GM21528 (cell line): ENCODE measurements around the gene LRRFIP2.
"Not testable (repeated sequence)": the region's sequence is repeated elsewhere in the genome, so short reads cannot be mapped to it uniquely, and the experiment has no call there.

Experiments
- ATAC-seq: cut with Tn5 transposase; IDR thresholded peaks from one replicate; pipeline ENCODE4 v1.9.1; 2021; ENCODE audit warnings: mild to moderate bottlenecking, moderate library complexity; ENCODE audit not compliant: unreplicated experiment, low FRiP score

LRRFIP2 gene

DNA sequence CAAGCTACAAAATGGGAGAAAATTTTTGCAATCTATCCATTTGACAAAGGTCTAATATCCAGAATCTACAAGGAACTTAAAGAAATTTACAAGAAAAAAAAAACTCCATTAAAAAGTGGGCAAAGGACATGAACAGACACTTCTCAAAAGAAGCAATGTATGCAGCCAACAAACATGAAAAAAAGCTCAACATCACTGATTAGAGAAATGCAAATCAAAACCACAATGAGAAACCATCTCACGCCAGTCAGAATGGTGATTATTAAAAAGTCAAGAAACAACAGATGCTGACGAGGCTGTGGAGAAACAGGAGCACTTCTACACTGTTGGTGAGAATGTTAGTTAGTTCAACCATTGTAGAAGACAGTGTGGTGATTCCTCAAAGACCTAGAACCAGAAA is 27.5 kb downstream of the LRRFIP2 start:
- not testable (repeated sequence) for ATAC-seq

DNA sequence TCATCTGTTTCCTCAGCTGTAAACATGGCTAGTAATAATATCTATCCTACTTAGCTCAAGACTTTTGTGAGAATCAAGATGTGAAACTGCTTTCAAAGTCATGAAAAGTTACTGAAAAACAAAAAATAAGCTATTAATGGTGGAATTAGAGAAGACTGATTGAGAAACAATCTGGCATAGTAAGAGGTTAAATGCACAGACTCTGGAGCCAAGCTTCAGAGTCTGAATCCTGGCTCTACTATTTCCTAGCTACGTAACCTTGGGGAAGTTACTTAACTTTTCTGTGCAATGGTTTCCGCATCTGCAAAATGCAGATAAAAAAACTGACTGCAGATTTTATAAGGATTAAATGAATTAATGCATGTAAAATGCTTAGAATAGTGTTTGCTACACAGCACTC is 28.8 kb downstream of the LRRFIP2 start:
- no peak for ATAC-seq

DNA sequence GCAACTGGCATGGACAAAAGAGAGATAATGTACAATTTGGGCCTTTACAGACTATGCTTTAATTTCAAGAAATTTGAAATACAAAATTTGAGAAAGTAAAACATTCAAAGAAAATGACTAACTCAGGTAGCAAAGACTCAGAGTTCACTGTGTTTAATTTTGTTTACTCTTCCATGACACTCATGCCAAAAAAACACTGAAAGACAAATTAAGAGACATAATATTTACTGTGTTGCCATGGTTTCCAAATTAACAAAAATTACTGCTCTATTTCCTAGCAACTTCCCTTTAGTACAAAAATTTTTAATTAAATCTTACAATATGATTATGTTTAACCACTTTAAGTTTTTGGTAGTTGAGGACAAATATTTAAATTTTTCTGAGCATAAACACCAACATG is 29.6 kb downstream of the LRRFIP2 start:
- no peak for ATAC-seq

DNA sequence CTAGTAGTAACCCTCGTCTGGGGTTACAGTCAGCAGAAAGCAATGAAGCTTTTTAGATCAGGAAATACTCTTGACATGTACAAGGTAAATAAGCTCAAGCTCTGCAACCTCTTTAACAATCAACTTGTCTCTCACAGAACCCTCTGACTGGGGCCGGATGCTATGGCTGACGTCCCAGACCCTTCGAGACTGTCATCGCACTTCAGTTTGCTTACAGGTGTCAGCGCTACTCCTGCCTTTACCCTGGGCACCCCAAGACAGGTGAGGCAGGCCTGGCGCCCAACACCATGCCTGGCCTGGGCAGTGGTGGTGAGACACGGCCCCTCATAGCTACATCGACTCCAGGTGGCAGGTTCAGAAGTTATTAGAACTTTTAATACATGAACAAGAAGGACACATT is 30.6 kb downstream of the LRRFIP2 start:
- no peak for ATAC-seq

DNA sequence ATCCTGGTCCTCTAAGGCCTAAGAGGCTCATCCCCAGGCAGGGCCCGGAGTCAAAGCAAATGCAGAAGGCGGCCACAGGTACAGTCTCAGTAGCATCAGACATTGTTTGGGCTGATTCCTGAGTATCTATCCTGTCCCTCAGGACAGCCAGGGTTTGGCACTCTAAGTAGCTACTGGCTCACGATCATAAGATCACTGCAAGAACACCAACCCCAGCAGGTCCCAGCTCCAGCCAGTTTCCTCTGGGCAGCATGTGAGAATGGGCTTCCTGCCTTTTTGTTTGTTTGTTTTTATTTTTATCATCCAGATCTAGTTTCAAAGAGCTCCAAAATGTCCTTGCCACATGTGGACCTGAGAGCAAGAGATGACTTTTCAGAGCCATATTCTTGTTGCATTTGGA is 32.7 kb downstream of the LRRFIP2 start:
- no peak for ATAC-seq

DNA sequence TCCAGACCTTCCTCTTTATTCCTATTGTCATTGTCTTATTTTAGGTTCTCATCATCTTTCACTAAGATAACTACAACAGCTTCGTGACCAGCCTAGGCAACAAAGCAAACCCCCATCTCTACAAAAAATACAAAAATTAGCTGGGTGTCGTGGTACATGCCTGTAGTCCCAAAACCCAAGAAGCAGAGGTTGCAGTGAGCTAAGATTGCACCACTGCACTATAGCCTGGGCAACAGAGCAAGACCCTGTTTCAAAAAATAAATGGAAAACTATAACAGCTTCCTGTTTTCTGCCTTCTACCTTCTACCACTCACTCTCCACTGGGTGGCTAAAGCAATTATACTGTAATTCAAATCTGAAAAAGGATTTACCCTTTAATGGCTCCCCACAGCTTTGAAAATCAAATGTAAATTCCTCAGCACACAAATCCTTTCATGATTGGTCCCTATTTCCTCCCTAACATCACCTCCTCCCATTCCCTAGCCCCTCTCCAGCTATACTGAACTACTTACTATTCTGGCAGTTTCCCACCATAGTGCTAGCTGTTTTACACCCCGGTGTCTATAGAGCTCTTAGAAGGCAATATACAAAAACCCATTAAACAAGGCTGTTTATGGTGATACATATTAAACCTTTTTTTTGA is 33.4 kb downstream of the LRRFIP2 start:
- ATAC-seq, result no peak

DNA sequence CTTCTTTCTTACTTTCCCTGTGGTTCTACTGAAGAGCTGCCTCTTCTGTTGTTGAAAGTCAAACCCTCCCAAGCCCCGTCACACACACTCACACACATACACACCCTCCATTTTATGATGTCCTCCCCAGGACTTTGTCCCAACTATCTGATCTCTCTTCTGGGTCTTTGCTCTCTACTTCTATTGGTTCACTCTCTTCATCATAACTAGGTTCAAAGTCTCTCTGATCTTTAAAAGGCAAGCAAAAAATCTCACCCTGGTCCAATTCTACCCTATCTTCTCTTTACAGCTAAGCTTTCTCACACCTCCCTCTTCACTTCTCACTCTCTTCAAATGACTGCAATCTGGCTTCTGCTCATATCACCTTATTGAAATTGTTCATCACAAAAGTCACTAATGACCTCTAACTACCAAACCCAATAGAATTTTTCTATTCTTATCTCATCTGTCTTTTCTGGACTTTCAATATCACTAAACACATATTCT is 34.8 kb downstream of the LRRFIP2 start:
- no peak for ATAC-seq

DNA sequence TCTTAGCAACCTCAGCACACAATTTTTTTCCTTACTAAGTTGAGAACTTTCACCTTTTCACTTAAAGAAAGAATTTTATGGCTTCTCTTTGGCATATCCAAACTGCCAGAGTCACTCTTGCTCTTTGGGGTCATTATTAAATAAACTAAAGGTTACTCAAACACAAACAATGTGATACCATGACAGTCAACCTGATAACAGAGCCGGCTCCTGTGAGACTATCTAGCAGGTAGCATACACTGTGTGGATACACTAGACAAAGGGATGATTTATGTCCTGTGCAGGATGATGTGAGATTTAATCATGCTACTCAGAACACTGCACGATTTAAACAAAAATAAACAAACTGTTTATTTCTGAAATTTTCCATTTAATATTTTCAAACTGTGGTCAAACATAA is 35.6 kb downstream of the LRRFIP2 start:
- ATAC-seq, result no peak

DNA sequence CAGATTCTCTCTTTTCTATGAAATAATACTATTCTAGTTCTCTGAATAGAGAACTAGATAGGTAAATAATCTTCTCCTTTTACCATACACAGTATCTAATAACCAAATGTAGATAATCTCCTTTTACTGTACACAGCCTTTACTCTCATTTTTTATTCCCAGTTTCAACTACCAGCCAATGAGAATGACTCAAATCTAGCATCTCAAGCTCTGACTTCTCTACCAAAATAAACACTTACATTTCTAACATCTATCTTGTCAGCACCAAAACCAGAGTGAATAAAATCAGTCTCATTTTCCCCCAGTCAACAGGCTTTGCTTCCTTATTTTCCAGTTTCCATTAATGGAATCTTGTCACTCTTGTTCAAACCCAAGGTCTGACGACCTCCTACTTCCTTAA is 36.9 kb downstream of the LRRFIP2 start:
- no peak for ATAC-seq

DNA sequence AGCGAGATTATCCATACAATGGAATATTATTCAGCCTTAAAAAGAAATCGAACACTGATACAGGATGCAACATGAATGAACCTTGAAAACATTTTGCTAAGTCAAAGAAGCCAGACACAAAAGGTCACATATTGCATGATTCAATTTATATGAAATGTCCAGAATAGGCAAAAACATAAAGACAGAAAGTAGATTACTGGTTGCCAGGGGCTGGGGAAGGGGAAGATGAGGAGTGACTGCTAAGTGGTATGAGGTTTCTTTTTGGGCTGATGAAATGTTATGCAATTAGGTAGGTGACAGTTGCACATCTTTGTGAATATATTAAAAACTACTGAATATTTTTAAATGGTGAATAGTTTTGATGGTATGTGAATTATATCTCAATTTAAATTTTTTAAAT is 38.3 kb downstream of the LRRFIP2 start:
- ATAC-seq, result no peak

DNA sequence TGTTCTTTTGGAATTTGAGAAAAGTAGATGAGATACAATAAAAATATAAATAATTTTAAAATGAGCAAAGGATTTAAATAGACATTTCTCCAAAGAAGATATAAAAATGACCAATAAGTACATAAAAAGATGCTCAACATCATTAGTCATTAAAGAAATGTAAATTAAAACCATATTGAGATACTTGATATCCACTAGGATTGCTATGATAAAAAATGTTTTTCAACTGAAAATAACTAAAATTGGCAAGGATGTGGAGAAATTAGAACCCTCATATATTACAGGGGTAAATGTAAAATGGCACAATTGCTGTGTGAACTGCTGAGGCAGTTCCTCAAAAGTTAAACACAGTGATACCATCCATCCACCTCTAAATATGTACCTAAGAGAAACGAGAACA is 38.8 kb downstream of the LRRFIP2 start:
- ATAC-seq, result no peak

DNA sequence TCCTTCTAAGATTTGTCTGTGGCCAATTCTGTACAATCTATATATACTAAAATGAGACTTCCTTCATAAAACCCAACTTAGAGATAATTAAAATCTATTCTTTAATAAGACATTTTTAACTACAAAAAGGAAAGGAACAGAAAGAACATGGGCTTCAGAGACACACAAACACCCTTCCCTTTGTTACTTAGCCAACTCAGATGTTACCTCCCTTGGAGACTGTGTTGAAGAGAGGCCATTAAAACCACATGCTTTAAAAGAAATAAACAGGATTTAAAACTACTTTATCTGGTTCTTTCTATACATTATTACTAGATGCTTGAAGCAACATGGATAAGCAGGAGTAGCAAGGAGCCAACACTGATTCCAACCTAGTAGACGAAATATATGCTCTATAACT is 42.0 kb downstream of the LRRFIP2 start:
- ATAC-seq, result no peak

DNA sequence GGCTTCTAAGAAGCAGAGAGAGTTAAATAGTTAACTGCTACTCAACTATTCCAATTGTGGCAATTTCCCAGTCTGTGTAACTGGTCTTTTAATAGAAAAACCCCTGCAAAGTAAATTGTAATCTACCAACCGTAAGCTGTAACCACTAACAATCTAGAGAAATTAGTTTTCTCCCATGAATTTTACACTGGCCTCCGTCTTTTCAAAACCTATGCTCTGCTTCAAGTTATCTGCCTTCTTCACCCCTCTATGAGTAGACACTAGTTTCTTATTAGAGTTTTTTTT is 42.6 kb downstream of the LRRFIP2 start:
- ATAC-seq, result no peak

DNA sequence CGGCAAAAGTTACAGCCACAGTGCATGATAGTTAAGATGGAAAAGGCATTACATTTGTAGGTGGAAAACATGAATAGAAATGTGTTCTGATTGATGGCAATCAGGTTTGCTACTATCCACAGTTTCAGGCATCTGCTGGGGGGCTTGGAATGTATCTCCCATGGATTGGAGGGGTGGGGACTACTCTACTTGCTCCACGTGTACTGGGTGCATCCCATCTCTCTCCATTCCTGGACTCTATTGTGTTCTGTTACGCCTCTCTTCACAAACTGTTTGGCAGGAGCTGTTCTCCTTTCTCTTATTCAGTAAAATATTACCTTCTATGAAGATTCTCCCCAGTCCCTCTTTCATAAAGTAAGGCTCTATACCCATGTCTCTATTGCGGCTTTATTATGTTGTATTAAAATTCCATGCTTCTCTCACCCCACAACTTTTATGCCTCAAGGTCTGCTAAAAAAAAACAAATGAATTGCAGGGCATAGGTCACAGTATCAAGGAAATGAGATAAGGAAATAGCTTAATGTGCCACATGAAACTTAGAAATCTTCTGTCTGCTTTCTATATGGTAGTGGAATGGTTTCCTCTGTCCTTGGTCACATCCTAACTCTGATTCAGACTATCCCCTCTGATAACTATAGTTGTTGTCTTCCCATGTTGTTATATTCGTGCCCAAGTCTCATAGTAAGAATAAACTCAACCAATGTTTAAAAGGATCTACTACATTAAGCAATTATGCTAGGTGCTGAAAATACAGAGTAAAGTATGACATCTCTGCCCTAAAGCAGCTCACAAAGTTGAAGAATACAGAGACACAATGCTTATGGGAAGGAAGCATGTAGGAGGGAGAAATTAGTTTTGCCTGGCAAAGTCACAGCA is 43.2 kb downstream of the LRRFIP2 start:
- no peak for ATAC-seq

DNA sequence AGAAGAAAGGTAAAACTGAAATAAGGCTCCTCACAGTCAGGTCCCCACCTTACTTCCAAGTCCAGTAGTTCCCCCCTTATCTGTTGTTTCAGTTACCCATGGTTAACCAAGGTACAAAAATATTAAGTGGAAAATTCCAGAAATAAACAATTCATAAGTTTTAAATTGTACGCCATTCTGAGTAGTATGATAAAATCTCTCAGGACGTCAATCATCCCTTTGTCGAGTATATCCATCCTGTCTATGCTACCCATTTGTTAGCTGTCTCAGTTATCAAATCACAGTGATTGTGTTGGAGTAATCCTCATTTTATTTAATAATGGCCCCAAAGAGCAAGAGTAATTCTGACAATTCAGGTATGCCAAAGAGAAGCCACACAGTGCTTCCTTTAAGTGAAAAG is 43.9 kb downstream of the LRRFIP2 start:
- no peak for ATAC-seq

DNA sequence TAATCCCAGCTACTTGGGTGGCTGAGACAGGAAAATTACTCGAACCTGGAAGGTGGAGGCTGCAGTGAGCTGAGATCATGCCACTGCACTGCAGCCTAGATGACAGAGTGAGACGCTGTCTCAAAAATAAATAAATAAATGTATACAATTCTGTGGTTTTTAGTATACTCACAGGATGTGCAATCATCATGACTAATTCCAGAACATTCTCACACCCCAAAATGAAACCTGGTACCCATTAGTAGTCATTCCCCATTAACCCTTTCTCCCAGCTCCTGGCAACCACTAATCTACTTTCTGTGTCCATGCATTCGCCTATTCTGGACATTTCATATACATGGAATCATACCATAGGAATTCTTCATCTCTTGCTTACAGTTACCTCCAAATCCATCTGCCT is 44.5 kb downstream of the LRRFIP2 start:
- peak; percentile 49 for ATAC-seq

DNA sequence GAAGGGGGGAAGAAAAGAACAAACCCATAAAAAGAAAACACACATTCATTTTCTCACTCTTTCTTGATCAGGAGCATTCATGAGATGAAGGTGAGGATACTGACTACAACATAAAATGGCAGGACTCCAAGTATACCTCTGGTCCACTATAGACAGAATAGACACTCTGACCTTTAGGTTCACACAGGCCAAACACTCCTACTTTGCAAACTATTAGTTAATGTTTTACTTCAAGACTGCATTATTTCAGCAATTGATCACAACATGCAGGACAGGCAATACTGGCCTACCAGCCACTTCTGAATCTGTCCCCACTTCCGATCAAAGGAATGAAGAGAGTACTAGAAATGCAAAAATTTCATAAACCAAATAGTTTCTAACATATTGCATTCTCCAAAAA is 47.0 kb downstream of the LRRFIP2 start:
- ATAC-seq, result no peak

DNA sequence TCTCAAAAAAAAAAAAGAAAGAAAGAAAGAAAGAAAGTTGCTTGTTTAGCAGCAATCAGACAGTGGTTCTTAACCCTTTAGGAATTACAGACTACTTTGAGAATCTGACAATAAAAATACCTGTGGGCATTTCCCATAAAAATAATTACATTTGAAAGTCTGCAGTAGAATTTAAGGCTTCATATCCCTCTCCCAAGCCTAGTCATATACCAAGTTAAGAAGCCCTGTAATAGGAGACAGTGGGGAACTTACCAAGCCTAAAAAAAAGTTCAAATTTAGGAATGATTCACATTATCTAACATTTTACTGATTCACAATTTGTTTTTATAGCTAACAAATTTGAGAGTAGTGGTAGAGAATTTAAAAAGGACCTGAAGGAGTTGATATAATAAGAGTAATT is 47.5 kb downstream of the LRRFIP2 start:
- no peak for ATAC-seq

DNA sequence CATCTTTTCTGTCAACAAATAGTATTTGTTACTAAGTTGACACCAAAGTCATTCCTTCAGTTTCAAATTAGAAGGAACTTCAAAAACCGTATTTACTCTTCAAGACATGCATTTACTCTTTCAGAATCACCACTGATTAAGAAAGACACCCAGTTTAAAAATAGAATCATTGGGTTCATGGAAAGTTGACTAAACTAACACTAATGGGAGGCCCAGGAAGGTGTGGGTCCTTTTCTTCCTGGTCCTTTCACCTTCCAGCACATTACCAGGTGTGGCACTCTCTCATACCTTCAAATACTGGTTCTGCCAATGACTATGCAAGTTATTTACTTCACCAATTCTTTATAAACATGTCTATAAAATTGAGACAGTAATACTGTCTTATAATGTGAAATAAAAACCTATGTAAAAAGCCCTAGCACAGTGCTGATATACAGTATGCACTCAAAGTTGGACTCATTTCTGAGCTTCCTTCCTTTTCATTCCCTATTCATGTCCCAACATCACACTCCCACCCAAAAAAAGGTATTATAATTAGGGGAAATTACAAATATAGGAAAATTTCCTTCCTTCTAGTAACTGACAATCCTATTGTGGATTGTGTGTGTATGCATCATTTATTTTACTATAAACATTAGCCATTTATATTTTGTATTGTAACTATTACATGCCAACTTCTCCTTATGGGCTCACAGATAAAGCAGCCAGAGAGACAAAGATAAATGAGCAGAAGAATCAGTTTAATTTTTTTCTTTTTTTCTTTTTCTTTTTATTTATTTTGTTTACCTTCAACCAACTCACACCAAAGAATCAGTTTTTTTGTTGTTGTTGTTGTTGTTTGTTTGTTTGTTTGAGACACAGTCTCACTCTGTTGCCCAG is 48.9 kb downstream of the LRRFIP2 start:
- no peak for ATAC-seq

DNA sequence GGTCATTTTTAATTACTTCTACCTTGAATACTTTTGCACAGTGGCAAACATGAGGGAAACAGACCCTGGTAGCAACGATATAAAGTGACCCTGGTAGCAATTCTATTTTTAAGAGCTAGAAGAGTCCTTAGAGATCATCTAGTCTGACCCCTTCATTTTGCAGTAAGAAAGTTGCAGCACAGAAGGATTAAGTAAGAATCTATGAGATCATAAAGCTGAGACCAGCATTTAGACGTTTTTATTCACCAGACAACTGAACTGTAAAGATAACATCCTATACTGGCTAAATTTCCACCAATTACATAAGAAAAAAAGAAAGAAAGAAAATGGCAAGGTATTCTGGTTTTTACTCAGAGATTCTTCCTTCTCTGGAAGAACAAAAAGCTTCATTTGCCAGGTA is 49.9 kb downstream of the LRRFIP2 start:
- no peak for ATAC-seq

DNA sequence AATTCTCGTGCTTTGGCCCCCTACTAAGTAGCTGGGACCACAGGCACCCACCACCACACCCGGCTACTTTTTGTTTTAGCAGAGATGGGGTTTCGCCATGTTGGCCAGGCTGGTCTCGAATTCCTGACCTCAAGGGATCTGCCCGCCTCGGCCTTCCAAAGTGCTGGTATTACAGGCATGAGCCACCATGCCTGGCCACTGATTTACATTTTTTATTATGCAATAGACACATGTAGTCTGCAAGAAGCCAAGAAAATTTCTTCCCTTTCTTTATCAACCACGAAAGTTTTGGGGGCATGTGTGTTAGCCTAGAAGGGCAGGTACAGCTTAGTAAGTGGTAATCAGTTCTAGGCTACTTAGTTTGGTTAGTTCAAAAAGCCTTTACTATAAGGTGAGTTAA is 51.1 kb downstream of the LRRFIP2 start:
- no peak for ATAC-seq
